Esophagus muscularis mucosa (tissue), 3 donors: ENCODE data around the gene ZNF91.

ENCODE experiments used
- POLR2A ChIP-seq: fragments of 450-650 bp; IDR thresholded peaks from one replicate; pipeline ENCODE4 v1.6.1; 2017; ENCODE audit warnings: antibody characterized with exemption, moderate library complexity, mild to moderate bottlenecking, low read depth
- POLR2AphosphoS5 ChIP-seq, 2 donors: sonication (generic); formaldehyde crosslinking; IDR thresholded peaks; one replicate each; pipeline ENCODE4 v1.6.1; 2017; ENCODE audit warnings: antibody characterized with exemption in 2 of 2
- TF ChIP-seq, protein P1 (sequence below), 3 experiments: fragments of 200-600 bp in 2 of 3; fragments of 450-650 bp in 1 of 3; sonication (generic) in 2 of 3; IDR thresholded peaks; one replicate each; pipeline ENCODE4 v1.5.1; 2017 to 2019; ENCODE audit warnings: antibody characterized with exemption in 3 of 3, mild to moderate bottlenecking in 2 of 3, moderate library complexity in 1 of 3

DNA sequence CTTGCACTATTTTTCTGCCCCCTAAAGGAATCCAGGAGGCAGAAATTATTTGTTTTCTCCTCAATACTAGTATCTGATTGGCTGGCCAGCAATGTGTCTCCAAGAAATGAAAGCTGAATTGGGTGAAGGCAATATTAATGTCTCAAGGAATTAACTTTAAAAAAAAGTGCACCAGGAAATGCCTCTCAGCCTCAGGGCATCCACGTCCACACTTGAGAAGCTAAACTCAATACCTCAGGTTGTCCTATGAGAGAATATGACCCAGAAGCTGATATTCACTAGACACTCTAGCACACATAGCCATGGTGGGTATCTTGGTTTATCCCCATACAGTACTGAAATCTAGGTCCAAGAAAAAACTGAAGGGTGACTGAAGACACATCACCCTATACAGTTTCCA lies 2.1 kb downstream of the ZNF91 start:
- TF ChIP-seq POLR2A (no peak), POLR2AphosphoS5 (IDR thresholded peaks at IDR 0.05) (no peak)
- TF ChIP-seq, protein P1, sequence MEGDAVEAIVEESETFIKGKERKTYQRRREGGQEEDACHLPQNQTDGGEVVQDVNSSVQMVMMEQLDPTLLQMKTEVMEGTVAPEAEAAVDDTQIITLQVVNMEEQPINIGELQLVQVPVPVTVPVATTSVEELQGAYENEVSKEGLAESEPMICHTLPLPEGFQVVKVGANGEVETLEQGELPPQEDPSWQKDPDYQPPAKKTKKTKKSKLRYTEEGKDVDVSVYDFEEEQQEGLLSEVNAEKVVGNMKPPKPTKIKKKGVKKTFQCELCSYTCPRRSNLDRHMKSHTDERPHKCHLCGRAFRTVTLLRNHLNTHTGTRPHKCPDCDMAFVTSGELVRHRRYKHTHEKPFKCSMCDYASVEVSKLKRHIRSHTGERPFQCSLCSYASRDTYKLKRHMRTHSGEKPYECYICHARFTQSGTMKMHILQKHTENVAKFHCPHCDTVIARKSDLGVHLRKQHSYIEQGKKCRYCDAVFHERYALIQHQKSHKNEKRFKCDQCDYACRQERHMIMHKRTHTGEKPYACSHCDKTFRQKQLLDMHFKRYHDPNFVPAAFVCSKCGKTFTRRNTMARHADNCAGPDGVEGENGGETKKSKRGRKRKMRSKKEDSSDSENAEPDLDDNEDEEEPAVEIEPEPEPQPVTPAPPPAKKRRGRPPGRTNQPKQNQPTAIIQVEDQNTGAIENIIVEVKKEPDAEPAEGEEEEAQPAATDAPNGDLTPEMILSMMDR (IDR thresholded peaks at IDR 0.05) = no peak
